H4 (cell line): ENCODE measurements around the gene TSHZ1. TPM values are rescaled to one million over a fixed set of nuclear protein-coding genes. Genes with fewer than 3 reads are reported as not detected.
"Not testable (repeated sequence)": the region's sequence is repeated elsewhere in the genome, so short reads cannot be mapped to it uniquely, and the experiment has no call there.

Experiments
- DNase-seq: peaks from one replicate; pipeline ENCODE4 v3.0.0-alpha.2; 2015; ENCODE audit warnings: low spot score
- total RNA-seq: library from RNA; depleted of rRNA; stranded (reverse); fragments of >200 nt; shearing (Covaris generic); gene quantifications from 2 replicates; pipeline ENCODE4 v1.2.3, GENCODE V29; 2014

Gene TSHZ1
- total RNA-seq, 1 experiment from 2014 or later: 8.9 TPM

- DNase-seq: no peak
These were observed 95.4 kb downstream of the TSHZ1 start for GRCh38 chr18:75305984-75306383.

GRCh38 chr18:75307530-75307929 is 96.9 kb downstream of the TSHZ1 start:
- DNase-seq: no peak

- no peak for DNase-seq
These were observed 99.0 kb downstream of the TSHZ1 start for GRCh38 chr18:75309564-75309963.

GRCh38 chr18:75314117-75314516 is 103.5 kb downstream of the TSHZ1 start:
- peak; percentile 30 for DNase-seq

GRCh38 chr18:75314606-75315005 is 104.0 kb downstream of the TSHZ1 start:
- no peak for DNase-seq

- DNase-seq: no peak
These were observed 105.6 kb downstream of the TSHZ1 start for GRCh38 chr18:75316223-75316622.

- no peak for DNase-seq
These were observed 106.2 kb downstream of the TSHZ1 start for GRCh38 chr18:75316826-75317225.

- no peak for DNase-seq
These were observed 106.7 kb downstream of the TSHZ1 start for GRCh38 chr18:75317300-75317699.

GRCh38 chr18:75317703-75318102 is 107.1 kb downstream of the TSHZ1 start:
- no peak for DNase-seq

- no peak for DNase-seq
These were observed 109.3 kb downstream of the TSHZ1 start for GRCh38 chr18:75319905-75320304.

- DNase-seq: no peak
These were observed 109.9 kb downstream of the TSHZ1 start for GRCh38 chr18:75320506-75320905.

GRCh38 chr18:75321431-75321830 is 110.8 kb downstream of the TSHZ1 start:
- no peak for DNase-seq

GRCh38 chr18:75322206-75322605 is 111.6 kb downstream of the TSHZ1 start:
- no peak for DNase-seq

GRCh38 chr18:75323821-75324585 is 113.4 kb downstream of the TSHZ1 start:
- DNase-seq: no peak

- no peak for DNase-seq
These were observed 114.2 kb downstream of the TSHZ1 start for GRCh38 chr18:75324686-75325257.

- not testable (repeated sequence) for DNase-seq
These were observed 119.2 kb downstream of the TSHZ1 start for GRCh38 chr18:75329753-75330152.

- DNase-seq: no peak
These were observed 119.7 kb downstream of the TSHZ1 start for GRCh38 chr18:75330308-75330707.

GRCh38 chr18:75334869-75335268 is 124.3 kb downstream of the TSHZ1 start:
- no peak for DNase-seq

- no peak for DNase-seq
These were observed 124.9 kb downstream of the TSHZ1 start for GRCh38 chr18:75335511-75335910.

GRCh38 chr18:75336767-75337166 is 126.2 kb downstream of the TSHZ1 start:
- no peak for DNase-seq

GRCh38 chr18:75337348-75337747 is 126.8 kb downstream of the TSHZ1 start:
- no peak for DNase-seq

GRCh38 chr18:75338631-75339030 is 128.0 kb downstream of the TSHZ1 start:
- no peak for DNase-seq
